Activated T-cell treated with anti-CD3 and anti-CD28 coated beads for 4 hours (primary cell): ENCODE data around the gene FAM200B.

Experiments used
- DNase-seq: peaks from one replicate; pipeline ENCODE4 v3.0.0-alpha.2; 2020

The FAM200B gene

DNA sequence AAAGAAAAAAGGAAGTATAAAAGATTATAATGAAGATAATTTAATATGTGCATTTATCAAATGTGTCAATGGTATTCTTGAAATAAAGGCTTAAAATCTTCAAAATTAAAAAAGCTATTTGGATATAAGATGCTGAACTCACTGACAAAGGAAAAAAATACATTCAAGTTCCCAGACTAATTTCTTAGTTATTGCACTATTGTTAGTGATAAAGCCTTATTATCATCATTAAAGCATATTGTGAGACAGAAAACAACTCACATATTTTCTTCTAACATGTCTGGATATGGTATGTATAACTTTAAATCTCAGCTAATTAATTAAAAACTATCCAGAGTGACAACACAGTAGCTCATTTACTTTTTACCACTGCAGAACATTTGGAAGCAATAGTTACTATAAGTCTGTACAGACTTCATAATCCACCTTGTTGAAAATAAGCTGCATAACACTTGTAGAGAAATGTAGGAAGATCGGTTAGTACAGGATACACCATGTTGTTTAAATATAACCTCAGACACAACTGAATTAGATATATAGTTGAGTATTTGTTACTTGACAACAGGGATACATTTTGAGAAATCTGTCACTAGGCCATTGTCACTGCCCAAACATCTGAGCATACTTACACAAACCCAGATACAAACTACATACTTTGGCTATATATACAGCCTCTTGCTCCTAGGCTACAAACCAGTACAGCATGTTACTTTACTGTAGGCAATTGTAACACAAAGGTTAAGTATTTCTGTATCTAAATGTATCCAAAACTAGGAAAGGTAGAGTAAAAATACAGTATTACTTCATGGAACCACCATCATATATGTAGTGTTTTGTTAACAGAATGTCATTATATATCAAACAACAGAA, 12.8 kb upstream of the FAM200B start:
- no peak for DNase-seq

DNA sequence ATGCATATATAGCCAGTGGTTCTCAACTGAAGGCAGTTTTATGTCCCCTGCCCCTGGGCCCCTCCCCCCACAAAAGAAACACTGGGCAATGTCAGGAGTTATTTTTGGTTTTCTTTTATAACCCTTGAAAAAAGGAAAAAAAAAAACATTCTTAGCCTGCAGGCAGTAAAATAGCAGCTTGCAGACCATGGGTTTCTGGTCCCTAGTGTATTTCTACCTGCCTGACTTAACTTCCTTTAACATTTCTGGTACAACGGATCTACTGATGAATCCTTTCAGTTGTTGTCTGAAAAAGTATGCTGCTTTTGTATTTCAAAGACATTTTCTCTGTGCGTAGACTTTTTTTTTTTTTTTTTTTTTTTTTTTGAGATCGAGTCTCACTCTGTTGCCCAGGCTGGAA, 11.1 kb upstream of the FAM200B start:
- DNase-seq, result no peak

DNA sequence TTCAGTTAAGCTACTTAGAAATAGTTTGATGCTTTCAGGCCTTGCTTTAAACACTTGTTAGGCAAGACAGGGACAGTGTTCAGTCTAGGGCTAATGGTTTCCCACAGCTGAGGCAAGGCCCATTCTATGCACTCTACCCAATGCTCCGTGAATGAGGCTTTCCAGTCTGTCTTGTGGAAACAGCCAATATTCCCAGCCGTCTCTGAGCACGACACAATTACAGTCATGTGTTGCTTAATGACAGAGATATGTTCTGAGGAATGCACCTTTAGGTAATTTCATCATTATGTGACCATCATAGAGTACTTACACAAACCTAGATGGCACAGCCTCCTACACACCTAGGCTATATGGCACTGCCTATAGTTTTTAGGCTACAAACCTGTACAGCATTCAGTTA, 9.5 kb upstream of the FAM200B start:
- no peak for DNase-seq

DNA sequence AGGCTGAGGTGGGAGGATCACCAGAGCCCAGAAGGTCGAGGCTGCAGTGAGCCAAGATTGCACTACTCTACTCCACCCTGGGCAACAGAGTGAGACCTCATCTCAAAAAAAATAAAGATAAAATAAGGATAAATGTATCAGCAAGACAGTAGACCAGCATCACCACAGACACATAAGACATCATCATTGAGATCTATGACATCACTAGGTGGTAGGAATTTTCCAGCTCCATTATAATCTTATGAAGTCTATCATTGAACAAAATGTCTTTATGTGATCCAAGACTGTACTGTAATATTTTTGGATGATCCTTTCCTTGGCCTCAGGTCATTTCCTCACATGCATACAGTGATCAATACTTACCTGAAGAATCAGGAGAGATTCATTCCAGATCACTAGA, 8.3 kb upstream of the FAM200B start:
- DNase-seq, result no peak

DNA sequence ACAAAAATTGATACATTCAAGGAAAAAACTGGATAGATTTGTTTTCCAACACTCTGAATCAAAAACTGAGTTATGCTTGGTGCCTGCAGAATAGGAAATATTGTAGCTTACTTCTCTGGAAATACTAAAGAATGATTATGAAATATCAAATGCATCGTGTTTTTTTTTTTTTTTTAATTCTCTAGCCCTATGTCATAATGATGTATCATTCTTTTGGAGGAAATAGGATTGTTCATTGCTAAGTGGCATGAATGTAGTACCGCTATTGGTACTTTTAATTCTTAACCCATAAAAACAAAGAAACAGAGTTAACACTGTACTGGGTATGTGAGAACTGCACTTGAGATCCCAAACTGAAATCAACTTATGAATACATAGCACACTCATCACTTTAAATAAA, 7.6 kb upstream of the FAM200B start:
- no peak for DNase-seq

DNA sequence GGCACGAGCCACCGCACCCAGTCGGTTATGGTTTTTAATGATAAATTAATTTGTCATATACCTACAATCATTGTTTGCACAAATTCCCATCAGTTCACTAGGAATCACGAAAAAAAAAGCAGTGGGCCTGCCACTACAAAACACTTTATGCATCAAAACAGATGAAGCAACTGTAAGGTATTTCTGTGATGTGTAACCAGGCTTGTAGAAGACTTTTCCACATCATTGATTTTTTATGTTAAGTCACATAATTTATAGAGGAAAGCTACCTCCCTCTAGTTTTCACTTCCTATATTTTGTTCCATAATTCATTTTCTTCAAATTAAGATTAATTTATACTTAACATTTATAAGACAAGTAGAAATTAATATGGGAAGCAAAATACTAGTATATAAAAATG, 6.7 kb upstream of the FAM200B start:
- DNase-seq, result no peak

DNA sequence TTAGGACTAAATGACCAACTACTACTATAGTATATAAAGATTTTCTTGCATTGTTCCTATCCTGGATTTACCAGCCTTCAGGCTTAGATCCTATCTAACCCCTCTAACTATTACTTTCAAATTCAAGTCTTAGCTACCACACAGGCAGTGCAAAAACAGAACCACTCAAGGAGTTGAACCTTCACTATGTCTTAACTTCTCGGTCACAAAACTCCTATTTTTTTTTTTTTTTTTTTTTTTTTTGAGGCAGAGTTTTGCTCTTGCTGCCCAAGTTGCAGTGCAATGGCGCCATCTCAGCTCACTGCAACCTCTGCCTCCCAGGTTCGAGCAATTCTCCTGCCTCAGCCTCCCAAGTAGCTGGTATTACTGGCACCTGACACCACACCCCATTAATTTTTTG, 6.3 kb upstream of the FAM200B start:
- DNase-seq, result no peak

DNA sequence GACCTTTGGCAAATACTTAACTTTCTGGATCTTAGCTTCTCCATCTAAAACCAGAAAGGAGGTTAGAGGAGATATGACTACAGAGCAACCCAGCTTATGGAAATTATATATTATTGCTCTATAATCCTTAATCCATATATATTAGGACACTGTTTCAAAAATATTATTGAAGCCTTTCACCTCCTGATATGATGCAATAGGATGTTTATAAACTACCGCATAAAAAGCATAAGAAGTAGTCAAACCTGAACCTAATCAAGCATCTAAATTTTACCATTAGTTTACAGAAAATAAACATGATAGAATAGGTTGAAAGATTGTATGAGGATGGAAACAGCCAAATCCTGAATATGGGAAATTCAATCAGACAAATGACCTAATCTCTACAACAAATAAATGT, 5.6 kb upstream of the FAM200B start:
- no peak for DNase-seq

DNA sequence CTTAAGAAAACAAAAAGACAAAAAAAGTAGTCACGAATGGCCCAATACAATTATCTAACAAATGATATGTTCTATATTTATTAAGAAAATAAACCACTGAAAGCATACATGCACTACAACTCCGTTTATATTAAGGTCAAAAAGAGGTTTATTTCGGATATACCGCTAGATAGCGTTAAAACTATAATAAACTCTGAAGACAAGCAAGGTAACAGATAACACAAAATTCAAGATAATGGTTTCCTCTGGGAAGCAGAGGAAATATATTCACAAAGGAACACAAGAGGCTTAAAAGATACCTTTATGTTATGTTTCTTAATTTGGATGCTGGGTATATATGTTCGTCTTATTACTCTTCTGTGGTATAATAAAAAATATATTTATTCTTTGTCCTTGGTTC, 4.7 kb upstream of the FAM200B start:
- no peak for DNase-seq

DNA sequence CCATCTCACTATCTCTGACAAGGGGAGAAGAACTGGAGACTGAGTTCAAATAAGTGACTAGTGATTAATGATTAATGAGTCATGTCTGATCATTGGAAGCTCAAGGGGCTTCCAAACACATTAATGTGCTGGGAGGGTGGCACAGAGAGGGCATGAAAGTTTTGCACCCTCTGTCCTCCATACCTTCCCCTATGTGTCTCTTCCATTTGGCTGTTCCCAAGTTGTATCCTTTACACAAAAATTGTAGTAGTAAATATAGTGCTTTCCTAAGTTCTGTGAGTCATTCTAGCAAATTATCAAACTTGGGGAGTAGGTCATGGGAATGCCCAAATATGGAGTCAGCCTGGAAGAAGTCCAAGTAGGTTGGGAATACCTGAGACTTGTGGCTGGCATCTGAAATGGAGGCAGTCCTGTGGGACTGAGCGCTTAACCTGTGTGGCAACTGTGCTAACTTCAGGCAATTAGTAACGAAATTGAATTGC, 4.1 kb upstream of the FAM200B start:
- DNase-seq, result no peak

DNA sequence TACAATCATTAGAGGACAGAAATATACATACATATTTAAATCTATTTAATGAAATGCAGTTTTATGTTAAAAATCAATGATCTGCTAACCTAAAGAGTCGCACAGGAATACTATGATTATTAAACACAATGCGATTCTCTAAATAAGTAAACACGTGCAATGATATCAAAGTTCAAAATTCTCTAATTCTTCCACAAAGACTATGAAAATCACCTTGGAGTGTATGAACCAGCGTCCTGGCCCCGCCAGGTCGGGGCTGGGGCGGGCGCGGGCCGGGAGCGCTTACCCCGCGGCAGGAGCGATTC, 608 bp upstream of the FAM200B start:
- DNase-seq, result no peak

DNA sequence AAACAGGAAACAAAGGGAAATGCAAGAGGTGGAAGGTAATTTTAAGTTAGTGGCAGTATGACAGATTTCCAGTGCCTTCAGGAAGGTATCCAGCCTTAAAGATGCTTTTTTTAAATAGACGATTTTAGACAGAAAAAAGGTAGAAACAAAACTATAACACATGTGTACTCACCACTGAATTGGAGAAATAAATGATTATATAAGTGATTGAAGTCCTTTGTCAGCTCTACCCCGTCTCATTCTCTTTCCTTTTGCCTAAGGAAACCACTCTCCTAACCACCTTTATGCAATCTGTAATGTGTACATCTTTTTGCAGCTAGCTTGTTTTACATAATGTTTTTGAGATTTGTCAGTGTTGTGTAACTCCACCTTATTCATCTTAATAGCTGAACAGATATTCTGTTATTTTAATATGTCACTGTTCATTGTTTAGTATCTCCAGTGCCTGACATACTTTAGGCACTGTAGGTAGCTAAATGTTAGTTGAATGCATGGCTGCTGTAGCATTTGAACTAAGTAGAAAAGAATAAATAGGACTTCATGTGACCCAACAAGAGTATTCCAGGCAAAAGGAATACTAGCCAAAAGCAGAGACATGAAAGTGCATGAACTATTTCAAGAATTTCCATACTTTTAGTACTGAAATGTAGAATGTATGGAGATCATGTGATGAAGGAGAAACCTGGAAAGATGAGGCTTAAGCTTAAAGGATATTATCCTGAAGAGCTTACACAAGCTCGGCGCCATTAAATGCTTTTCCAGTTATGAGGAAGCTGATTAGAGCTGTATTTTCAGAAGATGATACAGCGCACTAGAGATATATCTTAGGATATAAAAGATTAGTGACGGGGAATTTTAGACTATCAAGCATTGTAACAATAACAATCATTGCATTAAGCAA, 865 bp downstream of the FAM200B start:
- no peak for DNase-seq

DNA sequence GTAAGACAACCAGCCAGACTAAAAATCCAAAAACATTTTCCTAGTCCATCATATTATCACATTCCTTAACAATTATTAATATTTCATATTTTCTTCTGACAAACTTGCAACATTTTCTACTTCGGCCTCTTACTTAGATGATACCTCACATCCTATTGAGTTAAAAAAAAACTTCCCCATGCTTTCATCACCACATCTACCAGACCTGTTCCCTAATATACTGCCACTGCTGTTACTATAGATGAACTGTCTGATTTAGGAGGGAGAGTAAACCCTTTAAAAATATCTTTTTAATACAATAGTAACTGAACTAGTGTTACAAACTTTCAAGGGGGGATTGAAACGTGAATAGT, 1.5 kb downstream of the FAM200B start:
- DNase-seq, result no peak

DNA sequence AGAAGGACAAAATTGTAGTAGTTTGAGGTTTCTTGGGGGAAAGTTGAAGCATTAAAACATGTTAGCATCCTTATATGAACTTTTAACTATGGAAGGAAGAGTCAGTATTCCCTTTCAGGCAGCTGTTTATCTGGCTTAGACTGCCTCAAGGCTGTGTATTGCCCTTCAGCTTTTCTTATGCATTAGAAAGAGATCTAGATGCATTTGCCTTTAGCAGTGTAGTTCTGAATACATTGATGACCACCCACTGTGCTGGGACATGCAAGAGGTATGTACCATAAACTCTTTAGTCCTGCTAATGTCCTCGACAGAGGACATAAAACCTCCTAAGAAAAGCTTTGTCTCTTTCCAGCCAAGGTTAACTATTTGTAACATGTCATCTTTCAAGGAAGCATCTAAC, 2.9 kb downstream of the FAM200B start:
- no peak for DNase-seq

DNA sequence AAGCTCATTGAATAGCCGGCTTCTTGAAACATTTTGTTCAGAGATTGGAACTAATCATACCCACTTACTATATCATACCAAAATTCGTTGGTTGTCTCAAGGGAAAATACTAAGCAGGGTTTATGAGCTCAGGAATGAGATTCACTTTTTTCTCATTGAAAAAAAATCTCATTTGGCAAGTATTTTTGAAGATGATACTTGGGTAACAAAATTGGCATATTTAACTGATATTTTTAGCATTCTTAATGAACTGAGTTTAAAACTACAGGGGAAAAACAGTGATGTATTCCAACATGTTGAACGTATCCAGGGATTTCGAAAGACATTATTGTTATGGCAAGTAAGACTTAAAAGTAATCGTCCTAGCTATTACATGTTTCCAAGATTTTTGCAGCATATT, 6.4 kb downstream of the FAM200B start:
- DNase-seq, result no peak

DNA sequence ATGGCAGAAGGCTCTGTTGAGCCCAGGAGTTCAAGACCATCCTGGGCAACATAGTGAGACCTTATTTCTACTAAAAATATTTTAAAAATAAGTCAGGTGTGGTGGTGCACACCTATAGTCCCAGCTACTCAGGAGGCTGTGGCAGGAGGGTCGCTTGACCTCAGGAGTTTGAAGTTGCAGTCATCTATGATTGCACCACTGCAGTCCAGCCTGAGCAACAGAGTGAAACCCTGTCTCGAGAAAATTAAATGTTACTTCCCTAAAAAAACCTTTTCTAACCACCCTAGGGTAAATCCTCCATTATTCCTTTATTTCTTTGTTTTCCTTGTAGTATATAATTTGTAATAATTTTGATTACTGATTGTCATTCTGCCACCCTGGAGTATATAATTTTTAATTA, 7.9 kb downstream of the FAM200B start:
- no peak for DNase-seq

DNA sequence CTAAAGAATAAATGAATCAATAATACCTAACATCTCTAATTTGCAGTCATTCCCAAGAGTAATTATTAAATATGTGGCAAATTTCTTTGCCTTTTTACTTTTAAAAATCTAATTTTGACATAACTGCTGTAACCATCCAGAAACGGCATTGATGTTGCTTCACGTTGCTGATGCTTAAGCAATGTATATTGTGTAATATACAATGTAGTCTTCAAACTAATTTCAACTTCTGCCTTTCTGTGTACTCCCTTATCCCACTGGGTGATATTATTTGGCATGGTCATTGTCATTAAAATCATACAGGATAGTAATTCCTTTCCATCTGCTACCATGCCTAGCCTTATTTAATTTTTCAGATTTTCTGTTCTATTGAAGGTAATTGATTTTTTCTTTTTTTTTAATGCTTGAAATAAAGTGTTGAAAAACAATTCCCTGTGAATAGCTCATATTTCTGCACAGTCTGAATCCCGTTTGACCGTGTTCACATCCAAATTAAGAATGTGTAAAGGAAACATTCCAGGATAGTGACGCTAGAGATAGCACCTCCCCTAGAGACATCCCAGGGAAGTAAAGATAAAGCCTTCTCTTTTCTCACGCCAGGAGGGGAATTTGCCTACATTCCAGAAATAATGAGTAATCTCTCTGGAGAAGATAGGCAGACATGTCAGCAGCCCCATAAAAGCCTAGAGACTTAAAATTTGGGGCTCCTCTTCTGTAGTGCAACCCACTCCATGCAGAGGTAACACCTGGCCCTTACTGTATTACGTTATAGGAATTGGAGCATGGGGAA, 8.6 kb downstream of the FAM200B start:
- no peak for DNase-seq

DNA sequence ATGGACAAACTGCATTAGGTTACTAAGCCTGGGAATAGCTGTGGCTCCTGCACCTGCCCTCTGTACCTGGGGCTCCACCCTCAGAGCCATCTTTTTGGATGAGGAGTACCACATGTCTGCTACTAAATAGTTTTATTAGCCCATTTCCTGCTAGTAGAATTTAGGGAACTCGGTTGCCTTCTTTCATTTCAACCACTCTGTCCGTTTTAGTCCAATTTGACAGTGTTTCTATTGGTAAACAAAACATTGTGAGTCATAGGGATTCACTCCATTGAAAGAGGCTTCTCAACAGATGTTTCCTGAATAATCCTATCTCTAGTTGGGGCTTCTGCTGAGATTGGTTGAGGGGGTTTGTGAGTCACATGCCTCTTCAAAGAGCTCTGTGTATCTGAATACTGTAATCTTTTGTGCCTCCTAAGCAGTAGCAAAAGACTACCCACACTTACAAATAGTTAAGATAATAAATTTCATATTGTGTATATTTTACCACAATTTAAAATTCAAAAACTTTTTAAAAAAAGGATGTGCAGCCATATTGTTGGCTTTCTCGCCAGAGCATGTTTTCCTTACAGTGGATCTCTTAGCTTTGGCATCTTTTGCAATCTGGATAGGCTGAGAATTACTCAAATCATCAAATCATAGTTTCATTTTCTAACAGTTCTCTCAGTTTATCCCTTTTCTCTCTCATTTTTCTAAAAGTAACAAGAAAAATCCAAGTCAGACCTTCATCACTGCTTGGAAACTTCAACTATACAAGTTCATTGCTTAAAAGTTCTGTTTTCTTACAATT, 9.9 kb downstream of the FAM200B start:
- DNase-seq, result no peak

DNA sequence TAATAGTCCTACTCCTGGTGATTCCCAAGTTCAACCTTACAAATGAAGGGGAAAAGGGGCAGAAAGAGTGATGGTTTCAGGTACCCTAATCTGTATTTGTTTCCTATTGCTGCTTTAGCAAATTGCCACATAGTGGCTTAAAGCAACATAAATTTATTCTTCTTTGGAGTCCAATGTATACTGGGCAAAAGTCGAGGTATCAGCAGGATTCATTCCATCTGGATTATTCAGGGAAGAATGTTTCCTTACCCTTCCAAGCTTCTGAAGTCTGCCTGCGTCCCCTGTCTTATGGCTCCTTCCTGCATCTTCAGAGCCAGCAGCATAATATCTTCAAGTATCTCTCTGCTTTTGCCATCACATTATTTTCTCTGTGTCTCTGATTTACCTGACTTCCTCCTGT, 11.0 kb downstream of the FAM200B start:
- no peak for DNase-seq

DNA sequence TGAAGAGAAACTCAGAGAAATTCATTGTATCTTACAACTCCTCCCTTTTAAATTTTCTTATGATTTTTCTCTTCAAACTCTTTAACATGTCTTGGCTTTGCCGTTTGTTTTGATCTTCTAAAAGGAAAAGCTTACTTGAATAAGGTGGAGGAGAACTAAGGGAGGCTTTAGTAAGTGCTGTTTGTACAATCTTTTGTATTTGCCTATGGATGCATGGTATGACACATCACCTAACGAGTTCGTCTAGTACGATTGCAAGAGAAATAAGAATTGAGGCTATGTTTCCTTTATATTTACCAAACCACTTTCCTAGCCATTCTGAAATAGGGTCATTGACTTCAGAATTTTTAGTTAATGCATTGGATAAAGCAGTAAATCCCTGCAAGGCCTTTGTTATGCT, 12.8 kb downstream of the FAM200B start:
- DNase-seq, result no peak

DNA sequence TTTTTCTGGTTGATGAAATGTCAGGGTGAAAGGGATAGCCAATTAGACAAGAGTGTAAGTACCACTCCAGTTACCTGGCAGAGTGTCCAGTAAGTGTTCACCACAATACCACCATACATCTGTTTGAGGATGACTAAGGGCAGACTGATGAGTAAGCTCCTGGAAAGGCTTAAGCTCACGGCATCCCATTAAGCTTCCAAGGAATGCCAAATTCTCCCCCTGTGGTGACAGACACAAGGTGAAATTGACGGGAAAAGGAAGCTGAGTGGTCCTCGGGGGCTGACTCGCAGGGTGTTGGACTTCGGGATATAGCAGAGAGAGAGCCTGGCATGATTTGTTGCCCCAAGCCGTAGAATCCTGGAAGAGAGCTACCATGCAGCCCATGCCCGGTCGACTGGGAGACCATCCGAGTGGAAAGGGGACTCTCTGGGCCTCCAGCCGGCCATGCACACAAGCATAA, 13.6 kb downstream of the FAM200B start:
- no peak for DNase-seq

DNA sequence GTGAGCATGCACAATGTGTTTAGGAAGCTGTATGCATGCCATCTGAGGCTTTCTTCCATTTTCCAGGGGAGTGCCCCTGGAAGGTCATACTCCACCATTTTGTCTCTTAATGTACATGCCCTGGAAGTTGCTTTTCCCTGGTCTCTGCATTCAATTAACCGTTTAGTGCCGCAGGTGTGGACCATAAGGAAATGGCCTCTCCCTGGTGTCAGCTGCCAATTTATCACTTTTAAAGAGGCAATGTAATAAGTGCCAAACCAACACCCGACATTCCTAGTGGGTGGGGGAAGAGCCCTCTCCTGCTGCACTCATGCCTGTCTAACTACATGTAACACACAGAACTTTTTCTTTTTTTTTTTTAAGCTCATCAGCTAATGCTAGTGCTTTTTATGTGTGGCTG, 14.1 kb downstream of the FAM200B start:
- DNase-seq, result no peak

DNA sequence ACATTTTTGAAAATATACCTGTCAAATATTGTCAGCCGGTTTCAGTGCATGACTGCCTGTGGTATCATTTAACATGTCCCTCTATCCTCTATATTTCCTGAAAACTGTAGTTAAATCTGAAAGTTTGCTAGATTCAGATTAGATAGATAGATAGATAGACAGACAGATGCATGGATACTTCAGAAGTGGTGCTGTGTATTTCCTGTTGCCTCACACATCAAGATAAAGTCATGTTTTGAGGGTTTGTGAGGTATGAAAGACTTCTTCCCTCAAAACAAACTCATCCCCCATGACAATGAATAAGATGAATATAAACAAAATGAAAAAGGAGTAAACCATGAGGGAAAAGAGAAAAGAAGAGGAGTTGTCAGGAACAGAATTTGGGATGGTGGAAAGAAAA, 15.2 kb downstream of the FAM200B start:
- no peak for DNase-seq
